ENCODE measurements around the gene LRRC27.

- no peak for TF ChIP-seq POLR2A (IDR thresholded peaks at IDR 0.05; ENCODE audit: low read length)
- TF ChIP-seq, protein P1, sequence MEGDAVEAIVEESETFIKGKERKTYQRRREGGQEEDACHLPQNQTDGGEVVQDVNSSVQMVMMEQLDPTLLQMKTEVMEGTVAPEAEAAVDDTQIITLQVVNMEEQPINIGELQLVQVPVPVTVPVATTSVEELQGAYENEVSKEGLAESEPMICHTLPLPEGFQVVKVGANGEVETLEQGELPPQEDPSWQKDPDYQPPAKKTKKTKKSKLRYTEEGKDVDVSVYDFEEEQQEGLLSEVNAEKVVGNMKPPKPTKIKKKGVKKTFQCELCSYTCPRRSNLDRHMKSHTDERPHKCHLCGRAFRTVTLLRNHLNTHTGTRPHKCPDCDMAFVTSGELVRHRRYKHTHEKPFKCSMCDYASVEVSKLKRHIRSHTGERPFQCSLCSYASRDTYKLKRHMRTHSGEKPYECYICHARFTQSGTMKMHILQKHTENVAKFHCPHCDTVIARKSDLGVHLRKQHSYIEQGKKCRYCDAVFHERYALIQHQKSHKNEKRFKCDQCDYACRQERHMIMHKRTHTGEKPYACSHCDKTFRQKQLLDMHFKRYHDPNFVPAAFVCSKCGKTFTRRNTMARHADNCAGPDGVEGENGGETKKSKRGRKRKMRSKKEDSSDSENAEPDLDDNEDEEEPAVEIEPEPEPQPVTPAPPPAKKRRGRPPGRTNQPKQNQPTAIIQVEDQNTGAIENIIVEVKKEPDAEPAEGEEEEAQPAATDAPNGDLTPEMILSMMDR (IDR thresholded peaks at IDR 0.05): no peak
- no peak for TF ChIP-seq MAZ (IDR thresholded peaks at IDR 0.05; ENCODE audit: borderline replicate concordance, low read depth, low read length)
- TF ChIP-seq RCOR1 (IDR thresholded peaks at IDR 0.05; ENCODE audit: low read depth, low read length): no peak
- no peak for TF ChIP-seq RAD21 (conservative IDR thresholded peaks at IDR 0.05 in 1 of 2, IDR thresholded peaks at IDR 0.05 in 1 of 2)
- TF ChIP-seq ELK1 (IDR thresholded peaks at IDR 0.05; ENCODE audit: low read depth, low read length): no peak
Observed at GRCh38 chr10:132390170-132390920, 58.4 kb downstream of the LRRC27 start.
